Measurements from ENCODE around the gene SQSTM1. TPM values are rescaled to one million over a fixed set of nuclear protein-coding genes. Genes with fewer than 3 reads are reported as not detected.

The SQSTM1 gene
- total RNA-seq, 1 donor from 2014 or later, result 758 TPM

DNA sequence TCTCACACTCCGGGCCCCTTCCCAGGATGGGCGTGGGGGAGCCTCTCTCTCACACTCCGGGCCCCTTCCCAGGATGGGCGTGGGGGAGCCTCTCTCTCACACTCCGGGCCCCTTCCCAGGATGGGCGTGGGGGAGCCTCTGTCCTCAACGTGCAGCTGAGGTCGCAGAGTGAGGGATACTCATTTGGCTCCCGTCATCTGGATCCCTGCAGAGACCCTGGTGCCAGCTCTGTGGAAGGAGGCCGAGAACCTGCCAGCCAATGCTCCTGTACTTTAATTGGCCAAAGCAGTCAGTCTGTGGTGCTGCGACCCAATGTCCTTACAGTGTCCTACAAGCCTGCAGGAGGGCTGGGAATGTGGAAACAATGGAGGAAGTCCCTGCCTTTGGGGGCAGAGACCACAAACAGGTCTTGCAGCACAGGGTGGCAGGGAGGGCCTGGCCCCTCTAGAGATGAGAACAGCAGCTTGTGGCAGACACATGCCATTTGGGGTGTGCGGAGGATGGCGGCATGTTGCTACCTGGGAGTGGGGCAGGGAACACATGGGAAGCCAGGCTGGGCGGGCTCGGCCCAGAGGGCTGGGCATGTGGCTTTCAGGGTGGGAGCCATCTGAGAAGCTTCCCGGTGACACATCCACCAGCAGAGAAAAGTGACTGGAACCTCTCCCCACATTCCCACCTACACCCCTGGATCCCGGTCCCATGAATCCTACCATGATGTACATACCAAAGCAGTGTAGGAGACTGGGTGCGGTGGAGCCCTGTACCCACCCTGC is 51.5 kb downstream of the SQSTM1 start:
- DNase-seq (ENCODE audit: low read depth, low spot score), result no peak

DNA sequence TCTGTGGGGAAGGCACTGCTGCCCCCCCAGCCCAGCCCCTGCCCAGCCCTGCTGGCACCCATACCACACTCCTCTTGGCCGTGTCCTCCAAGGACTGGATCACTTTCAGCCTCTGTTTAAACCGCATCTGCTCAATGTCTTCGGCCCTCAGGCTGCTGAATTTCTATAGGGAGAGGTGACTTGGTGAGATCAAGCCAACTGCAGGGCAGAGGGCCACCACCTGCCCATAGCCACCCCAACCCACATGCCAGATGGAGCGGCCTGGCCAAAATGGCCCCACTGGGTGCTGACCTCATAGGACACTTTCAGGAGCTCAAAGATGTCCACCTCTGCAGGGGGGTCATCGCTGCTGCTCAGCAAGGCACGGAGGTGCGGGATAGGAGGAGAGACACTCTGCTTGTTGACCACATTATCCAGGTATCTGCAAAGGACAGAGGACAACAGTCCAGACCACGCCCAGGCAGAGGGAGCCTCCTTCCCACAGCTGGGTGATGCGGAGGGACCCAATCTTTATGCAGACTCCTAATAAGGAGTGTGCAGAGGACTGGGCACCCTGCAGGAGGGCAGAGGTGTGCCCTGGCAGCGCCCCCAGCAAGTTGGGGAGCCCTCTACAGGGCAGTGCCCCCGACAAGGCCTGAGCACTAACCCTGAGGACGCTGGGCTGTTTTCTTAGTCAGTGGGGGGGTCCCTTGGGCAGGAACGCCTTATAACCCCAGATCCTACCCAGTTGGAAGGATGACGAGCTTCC is 52.3 kb downstream of the SQSTM1 start:
- DNase-seq (ENCODE audit: low read depth, low spot score), result no peak

DNA sequence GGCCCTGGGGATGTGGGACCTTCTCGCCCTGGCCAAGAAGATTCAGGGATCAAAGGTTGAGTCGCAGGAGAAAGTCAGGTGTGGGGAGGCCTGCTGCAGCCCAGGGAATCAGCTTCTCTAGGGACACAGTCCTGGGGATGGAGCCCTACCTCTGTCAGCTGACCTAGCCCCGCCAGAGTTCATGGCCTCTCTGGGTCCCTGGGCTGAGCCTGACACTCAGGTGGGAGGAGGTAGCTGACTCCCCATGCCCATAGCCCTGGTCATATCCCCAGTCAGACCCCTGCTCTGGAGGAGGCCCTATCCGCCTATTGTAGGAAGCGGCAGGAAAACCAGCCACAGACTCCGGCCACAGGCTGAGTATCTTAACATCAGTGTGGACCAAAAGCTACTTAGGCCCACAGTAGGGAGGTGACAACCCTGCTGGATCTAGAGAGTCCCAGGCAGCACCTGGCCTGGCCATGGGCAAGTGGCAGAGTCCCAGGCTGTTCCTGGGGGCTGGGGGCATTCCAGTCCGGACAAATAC is 52.9 kb downstream of the SQSTM1 start:
- no peak for DNase-seq (ENCODE audit: low read depth, low spot score)

DNA sequence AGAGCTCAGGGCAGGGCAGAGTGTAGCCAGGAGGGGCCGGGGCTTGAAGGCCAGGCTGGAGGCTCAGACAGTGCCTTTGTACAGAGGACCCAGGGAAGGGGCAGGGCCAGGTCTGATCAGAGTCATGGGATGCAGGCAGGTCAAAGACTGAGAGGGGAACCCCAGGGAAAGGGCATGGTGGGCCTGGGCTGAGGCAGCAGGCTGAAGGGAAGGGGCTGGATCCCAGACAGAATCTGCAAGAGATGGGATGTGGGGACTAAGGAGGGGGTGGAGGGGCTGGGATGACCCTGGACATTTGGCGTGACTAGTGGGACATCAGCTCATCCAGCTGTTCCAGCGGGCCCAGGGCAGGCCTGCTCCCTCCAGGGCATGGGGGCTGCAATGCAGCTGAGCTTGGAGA is 53.4 kb downstream of the SQSTM1 start:
- DNase-seq (ENCODE audit: low read depth, low spot score), result no peak

DNA sequence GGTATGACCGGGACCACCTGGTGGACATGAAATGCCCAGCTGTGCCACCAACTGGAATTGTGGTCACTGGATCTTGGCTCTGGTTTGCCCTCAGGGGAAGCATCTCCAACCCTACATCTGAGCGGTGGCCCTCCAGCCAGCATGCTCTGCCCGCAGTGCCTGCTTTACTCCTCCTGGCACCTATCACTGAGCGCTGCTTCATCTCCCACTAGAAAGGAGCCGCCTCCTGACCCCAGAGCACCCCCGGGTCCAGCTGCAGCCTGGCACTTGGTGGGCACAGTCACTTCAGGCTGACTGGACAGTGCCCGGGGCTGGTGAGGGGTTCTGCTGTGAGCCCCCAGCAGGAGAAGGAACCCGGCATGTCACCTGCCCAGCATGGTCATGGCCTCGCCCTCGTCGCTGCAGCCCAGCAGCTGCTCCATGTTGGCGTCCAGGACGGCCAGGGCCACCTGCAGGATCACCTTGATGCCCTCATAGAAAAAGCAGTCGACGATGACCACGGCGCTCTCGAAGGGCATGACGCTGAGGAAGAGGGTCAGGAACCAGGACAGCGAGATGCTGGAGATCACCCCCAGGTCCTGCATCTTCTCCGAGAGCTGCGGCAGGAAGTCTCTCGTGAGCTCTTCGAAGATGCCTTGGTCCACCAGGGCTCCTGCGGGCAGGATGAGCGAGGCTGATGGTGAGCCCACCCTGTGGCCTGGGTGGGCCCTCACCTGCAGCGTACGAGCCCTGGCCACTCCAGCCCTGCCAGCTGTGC is 54.0 kb downstream of the SQSTM1 start:
- DNase-seq (ENCODE audit: low read depth, low spot score), result no peak

DNA sequence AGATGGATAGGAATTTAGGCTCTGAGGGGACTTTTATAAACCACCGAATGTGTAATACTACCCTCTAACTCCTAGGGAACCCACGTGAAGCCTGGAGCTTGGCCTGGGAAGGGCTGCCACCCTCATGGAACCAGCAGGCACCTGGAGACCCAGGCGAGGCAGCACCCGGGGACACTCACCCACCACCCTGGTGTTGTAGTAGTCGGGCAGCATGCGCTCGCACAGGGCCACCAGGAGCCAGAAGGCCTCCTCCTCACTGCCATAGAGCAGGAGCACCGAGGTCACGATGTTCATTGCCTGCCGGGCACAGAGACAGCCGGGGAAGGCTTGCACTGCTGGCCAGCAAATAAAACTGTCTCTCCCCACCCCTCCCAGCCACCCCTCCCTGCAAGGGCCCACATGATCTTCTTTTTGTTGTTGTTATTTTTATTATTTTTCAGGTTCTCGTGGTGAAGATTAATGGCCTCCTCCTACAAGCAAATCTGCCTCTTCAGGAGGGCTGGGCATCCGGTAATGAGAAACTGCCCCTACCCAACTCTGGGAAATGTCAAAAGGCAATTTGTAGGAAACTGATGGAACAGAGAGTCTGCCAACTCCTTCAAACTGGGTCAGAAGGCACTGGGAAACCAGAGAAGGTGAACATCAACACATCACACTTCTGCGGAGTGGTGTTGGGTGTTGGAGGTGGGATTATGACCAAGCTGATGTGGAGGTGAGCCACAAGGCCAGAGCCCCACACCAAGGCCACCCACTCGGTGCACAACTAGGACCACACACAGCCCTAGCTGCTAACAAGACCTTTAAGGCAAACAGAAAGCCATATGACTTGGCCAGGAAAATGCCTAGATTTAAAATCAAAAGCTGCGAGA is 55.3 kb downstream of the SQSTM1 start:
- DNase-seq (ENCODE audit: low read depth, low spot score), result no peak

DNA sequence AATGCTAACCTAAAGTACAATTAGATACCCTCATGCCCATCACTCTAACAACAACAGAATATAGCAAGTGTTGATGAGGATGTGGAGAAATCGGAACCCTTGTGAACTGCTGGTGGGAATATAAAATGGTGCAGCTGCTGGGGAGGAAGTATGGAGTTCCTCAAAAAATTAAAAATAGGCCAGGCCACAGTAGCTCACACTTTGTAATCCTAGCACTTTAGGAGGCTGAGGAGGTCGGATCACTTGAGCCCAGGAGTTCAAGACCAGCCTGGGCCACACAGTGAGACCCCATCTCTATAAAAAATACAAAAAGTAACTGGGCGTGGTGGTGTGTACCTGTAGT is 55.9 kb downstream of the SQSTM1 start:
- no peak for DNase-seq (ENCODE audit: low read depth, low spot score)

DNA sequence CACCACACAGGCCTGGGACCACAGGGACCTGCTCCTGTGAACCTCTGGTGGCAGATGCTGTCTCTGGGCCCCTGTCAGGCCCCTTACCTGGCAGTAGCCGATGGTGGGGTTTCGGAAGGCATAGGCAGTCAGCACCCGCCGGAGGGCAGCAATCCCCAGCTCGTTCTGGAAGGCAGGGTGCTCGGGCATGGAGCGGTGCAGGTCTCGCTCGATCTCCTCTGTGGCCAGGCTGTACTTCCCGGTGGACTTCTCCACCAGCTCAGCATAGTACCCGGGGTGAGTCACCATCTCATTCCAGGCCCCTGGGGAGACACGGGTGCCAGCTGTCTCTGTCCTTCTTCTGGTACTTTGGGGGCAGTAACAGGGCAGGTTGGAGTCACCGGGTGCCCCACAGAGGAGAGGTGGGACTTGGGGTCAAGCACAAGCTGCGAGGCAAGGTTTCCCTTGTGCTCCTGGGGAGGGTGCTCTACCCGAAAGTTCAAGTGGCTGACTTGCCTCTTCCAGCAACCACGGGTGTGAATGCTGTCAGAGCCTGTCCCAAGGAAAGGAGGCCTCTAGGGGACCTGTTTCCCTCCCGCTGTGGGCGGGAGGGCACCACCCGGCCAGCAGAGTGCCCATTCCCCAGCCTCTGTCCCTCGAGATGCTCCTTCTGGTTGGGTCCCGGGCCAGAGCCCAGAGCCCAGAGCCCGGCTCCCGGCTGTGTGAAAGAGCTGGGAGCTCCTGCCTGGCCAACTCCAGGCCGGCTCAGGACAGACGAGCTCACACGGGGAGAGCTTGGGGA is 57.7 kb downstream of the SQSTM1 start:
- no peak for DNase-seq (ENCODE audit: low read depth, low spot score)

DNA sequence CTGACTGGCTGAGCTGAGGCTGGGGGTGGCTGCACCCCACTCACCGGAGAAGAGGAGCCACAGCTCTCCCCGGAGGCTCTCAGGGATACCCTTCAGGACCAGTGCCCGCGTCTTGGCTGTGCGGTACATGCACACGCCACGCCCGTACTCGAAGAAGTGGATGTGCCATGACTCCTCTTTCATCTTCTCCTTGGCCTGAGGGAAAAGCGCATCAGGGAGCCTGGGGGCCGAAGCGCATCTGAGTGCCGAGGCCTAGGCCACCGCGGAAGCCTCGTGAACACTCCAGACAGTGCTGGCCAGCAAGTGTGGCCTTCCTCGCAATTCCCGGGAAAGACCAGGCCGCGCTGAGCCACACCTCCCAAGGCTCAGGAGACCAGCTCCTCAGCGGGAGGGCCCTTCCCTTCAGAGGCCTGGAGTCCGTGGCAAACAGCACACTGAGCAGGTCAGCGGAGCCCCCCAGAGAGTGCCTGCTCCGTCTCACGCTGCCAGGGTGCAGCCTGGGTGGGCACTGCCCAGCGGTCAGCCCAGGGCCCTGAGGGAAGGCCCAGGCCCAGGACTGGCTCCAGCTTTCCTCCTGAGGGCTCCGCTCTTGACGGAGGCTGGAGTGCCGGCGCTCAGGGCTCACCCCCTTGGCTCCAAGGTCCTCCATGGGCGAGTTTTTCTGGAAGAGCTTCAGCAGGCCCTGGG is 58.4 kb downstream of the SQSTM1 start:
- DNase-seq (ENCODE audit: low read depth, low spot score), result no peak

DNA sequence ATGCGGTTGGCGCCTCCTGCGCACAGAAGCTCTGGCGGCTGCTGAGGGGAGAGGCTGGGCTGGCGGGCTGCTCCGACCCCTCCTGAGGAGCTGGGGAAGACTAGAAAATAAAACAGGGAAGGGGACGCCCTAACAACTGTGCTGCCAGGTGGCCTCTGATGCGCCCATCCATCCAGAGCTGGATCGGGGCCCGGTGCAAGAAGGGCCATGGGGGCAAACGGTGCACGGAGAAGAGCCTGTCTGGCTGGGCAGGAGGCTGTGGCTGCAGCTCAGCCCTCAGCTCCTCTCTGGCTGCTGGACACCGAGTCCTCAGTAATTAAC is 58.9 kb downstream of the SQSTM1 start:
- DNase-seq (ENCODE audit: low read depth, low spot score), result no peak

DNA sequence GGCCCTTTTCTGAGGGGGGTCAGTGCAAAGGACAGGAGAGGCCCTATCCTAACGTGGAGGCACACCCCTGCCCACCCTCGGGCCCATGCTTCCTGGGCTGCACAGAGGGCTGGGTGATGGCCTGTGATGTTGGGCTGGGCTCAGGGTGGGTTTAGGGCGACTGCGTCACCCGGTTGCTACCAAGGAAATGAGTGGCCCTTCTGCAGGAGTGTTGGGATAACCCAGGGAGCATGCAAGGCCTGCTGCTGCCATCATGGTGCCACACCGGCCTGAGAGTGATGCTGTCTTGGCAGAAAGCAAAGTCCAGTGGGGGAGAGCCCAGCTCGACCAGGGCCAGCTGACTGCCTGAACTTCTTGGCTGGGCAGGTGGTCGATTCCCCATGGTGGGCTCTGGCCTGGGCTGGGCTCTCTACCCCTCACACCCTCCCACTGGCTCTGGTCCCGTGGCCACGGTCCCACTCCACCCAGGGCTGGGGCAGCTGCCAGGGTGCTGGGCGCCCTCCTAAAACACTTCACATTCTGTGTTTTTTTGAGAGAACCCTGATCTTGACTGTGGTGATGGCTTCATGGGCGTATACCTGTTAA is 59.5 kb downstream of the SQSTM1 start:
- no peak for DNase-seq (ENCODE audit: low read depth, low spot score)

DNA sequence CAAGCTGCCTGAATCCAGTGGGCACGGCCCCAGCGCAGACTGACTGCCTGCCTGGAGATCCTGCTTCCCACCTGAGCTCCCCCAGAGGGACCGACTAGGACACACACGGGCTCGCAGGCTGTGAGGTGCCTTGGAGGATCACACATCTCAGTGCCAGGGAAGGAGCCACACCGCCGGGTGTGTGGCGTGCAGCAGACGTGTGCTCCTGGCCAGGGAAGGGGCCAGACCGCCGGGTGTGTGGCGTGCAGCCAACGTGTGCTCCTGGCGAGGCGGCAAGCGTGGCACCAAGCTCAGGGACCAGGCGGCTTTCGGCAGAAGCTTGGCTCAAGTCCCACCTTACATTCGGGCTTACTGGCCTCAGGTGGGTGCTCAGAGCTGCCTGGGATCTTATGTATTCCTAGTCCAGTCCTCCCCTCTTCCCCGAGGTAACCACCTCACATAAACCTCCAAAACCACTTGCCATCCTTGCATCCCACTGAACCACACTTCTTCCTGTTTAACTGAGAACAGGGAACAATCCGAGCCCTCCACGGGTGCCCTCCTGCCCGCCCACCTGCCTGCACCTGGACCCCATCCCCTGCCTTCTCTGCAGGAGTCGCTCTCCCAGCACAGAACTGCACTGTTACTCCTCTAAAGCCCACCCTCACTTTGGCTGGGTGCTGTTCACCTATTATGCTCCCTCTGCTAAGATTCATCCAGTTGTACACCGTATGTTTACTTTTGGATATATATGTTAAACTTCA is 60.3 kb downstream of the SQSTM1 start:
- DNase-seq (ENCODE audit: low read depth, low spot score), result no peak

DNA sequence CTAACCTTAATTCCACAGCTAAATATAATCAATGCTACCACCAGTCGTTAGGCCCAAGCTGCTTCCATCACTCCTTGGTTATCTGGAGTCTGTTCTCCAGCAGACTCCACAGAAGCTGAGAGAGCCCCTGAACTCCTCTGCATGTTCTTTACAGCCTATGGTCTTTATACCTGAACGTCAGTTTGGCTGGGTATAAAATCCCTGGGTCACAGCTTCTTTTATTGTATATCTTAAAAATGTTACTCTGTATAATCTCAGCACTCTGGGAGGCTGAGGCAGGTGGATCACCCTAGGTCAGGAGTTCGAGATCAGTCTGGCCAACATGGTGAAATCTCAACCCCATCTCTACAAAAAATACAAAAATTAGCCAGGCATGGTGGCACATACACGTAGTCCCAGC is 61.6 kb downstream of the SQSTM1 start:
- no peak for DNase-seq (ENCODE audit: low read depth, low spot score)

DNA sequence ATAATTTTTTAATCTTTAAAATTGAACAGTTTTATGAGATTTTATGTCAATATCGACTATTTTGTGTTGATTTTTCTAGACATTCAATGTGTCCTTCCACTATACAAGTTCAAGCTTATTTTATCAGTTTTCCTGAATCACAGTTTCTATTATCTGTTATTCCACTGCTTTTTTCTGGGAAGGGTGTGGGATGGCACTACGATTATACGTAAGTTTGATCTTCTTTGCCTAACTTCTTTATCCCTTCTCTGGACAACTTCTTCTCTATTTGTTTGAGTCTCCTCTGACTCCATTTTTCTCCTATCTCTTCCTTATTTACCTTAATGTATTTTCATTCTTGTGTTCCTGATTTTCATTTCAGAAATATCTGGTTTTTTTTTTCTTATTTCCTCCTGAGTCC is 62.5 kb downstream of the SQSTM1 start:
- DNase-seq (ENCODE audit: low read depth, low spot score), result no peak

DNA sequence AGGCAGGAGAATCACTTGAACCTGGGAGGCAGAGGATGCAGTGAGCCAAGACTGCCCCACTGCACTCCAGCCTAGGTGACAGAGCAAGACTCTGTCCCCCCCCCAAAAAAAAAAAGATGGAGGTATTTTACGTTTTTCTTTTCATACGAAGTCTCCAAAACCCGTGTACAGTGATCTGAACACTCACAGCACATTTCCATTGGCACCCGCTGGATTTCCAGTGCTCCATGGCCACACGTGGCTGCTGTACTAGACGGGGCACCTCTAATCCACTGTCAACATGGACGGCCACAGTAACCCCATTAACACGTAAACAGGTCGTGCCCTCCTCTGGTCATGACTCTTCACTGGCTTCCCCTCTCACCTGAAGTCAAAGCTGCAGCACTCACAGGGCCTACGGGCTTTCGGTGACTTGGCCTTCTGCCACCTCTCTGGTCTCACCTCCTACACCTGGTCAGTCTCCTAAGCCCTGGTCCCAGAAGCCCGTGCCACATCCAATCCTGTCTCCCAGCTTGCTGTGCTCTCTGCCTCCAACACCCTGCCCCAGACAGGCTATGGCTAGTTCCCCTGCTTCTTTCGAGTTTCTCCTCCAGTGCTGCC is 64.9 kb downstream of the SQSTM1 start:
- no peak for DNase-seq (ENCODE audit: low read depth, low spot score)

DNA sequence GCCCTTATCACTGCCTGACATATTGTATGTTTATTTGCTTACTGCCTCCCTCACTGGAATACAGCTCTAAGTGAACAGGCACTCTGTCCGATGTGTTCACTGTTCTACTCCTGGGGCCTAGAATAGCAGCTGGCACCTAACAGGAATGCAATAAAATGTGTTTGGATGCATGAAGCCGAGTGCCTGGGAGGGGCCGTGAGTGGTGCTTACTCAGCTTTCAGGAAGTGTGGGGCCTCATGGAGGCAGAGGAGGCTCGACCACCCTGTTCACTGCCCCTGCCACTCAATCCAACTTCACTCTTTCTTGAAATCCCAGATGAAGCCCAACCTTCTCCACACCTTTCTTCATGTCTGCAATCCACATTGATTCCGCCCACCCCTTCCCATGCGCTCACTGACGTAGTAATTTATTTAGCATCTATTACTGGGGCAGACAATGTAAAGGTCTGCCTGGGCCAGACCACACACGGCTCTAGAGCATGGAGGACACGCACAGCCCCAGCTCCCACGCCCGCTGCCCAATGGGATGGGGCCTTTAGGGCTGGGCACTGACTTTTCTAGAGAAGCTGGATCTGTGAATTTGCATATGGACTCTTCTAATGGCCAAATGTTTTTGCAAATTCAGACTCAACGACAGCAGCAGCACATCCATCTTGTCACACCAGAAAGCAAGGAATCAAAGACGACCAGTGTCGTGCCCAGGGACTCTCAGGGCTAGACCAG is 65.6 kb downstream of the SQSTM1 start:
- DNase-seq (ENCODE audit: low read depth, low spot score), result no peak

DNA sequence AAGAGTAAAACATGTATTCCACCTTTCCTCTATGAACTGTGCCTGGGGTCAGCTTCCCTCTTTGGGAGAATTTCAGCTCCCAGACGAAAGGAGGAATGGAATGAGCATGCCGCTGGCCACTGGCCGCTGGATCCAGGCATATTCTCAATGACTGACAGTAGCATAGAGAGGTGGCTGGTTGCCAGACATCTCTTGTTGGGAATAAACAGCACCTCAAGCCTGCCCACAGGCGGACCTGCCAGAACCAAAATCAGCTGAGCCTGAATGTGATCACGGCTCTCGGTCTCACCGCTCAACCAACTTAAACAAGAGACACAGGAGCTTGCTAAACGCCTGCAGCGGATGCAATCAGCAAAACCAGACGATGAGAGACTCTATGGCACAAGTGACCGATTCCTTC is 66.4 kb downstream of the SQSTM1 start:
- no peak for DNase-seq (ENCODE audit: low read depth, low spot score)

All from pulmonary artery endothelial cell (primary cell).